Bone marrow (tissue), 2 donors: ENCODE measurements around the gene GNG7.
"Not testable (repeated sequence)": the region's sequence is repeated elsewhere in the genome, so short reads cannot be mapped to it uniquely, and the experiment has no call there.

Source experiments
- DNase-seq, 2 donors: peaks; one replicate each; lab custom pipeline; 2025; lab: John Stamatoyannopoulos, UW

The GNG7 gene

GRCh38 chr19:2534423-2535013 lies 168.0 kb downstream of the GNG7 start:
- DNase-seq: no peak

DNA sequence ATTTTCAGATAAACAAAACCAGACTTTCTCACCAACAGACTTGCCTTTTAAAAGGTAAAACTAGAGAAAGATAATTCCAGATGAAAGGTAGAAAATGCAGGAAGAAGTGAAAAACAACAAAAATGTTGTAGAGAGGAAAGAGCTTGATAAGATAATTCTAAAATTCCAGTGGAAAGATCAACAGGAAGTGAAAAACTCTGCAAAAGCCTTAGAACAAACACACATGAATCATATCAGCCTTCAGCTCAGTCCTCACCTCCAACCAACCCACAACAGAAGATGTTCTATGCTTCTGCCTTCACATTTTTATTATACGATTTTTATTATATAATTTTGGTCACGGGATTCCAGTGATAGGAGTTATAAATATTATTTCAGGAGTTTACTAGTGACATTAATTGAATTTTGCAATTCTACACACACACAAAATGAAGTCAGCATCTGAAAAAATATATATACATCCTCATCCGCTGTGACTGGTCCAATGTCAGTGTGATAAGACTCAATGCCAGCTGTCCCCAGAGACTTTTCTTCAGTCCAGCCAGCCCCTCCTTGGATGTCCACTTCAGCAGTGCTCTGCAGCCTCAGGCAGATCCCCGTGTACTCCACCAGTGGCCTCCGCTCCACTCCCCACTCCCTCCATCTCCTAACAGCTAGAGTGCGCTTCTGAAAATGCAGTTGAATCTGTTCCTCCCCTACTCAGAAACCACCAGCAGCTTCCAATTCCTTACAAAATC lies 168.6 kb downstream of the GNG7 start:
- no peak for DNase-seq

GRCh38 chr19:2533072-2533425 lies 169.4 kb downstream of the GNG7 start:
- no peak for DNase-seq

DNA sequence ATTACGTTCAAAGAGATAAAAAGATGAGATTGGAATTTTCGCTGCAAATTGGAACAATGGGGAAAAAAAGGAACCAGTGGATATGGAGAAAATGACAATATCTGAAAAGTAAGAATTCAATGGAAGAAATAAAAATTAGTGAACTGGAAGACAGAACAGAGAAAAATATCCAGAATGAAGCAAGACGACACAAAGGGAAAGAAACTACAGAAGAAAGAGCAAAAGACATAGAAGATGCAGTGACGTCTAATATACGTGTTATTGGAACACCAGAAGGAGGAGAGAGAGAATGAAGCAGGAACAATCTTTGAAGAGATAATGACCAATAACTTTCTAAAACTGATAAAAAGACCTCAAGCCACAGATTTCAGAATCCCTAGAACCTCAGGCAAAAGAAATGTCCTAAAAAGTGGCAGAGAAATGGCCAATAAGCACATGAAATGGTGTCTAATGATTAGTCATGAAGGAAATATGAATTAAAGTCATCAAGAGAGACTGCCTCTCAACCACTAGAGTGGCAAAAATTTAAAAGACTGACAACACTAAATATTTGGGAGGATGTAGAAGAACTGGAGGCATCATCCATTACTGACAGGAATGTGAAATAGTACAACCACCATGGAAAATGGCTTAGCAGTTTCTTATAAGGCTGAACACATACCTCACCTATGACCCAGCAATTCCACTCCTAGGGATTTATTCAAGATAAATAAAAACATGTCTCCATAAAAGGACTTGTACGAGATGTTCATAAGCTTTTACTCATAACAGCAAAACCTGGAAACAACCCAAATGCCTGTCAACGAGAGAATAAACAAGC lies 170.0 kb downstream of the GNG7 start:
- DNase-seq: no peak

- not testable (repeated sequence) for DNase-seq
Observed at GRCh38 chr19:2529942-2530341, 172.6 kb downstream of the GNG7 start.

- no peak for DNase-seq
Observed at GRCh38 chr19:2529473-2529918, 173.0 kb downstream of the GNG7 start.

DNA sequence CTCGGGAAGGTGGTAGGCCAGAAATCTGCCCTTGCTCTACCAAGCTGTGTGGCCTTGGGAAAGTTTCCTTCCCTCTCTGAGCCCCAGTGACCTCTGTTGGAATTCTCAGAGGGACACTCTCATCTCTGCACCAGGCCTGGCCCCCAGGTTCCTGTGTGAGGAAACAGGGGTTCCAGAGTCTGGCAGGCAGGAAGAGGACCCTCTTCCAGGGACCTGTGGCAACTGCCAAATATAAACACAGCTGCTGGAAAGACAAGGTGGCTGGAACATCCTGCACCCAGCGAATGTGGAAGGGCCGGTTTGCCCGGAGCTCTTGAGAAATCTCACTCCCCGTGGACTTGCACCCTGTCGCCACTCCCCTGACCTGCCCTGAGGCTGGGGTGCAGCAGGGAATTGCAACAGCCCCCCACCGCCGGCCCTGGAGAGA lies 173.8 kb downstream of the GNG7 start:
- DNase-seq: no peak

GRCh38 chr19:2527686-2528085 lies 174.8 kb downstream of the GNG7 start:
- DNase-seq: no peak

DNA sequence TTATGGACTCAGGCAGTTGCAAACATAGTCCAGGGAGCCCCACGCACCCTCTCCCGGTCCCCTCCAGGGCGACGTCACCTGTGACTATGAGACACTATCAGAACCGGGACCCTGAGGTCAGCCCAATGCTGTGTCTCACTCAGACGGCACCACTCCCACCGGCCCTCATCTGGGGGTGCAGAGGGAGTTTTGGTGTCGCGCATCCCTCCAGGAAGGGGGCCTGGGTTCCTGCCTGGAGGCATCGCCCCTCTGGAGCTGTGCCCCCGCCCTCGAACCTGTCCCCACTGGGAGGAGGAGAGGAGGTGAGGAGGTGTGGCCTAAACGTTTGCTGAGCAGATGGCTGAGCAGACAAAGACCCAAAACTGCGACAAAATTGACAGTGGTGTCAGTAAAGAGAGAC lies 175.3 kb downstream of the GNG7 start:
- DNase-seq: no peak

DNA sequence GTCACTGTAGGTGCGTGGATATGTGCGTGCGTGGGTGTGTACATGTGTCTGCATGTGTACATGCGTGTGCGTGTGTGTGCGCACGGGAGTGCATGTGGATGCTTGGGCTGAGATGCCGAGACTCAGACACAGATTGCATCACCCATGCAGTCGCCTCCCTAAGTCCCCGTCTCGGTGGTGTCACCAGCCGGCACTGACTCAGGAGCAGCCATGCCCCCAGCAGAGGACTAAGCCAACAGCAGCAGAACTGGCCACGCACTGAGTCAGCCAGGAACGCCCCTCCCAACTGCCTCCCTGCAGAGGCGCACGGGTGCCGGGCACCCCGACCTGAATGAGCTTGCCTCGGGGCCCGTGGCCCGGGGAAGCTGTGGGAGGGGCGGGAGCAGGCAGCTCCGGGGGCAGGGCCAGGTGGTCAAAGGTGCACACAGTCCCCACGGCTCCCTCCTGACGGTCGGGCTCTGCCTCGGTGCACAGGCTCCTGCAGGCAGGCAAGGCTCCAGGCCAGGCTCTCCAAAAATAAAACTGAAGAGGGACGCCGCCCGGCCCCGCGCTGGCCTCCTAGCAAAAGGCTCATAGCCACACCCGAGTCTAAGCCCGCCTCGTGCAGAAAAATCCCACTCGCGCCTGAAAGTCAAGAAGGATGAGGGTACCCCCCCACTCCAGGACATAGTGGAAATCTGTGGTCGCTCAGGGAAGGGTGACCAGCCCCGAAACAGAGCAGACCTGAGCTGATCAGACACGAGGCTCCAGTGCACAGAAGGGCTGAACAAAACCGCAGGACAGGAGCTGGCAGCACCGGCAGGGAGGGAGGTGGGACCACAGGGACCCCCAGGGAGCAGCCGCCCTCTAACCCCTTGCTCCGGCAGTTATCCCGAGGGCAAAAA lies 177.4 kb downstream of the GNG7 start:
- no peak for DNase-seq

- no peak for DNase-seq
Observed at GRCh38 chr19:2524361-2524839, 178.1 kb downstream of the GNG7 start.

GRCh38 chr19:2523630-2524311 lies 178.7 kb downstream of the GNG7 start:
- DNase-seq: no peak

DNA sequence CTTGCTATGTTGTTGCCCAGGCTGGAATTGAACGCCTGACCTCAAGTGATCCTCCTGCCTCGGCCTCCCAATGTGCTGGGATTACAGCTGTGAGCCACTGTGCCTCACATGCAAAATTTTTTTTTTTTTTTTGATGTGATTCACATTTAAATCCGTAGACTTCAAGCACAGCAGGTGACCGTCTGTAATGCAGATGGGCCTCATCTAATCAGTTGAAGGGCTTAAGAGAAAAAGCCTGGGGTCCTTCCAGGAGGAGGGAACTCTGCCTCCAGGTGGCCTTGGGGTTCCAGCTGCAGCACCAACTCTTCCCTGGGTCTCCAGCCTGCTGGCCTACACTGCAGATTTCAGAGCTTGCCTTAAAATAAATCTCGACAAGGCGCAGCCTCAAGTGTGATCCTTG lies 183.0 kb downstream of the GNG7 start:
- DNase-seq: no peak

DNA sequence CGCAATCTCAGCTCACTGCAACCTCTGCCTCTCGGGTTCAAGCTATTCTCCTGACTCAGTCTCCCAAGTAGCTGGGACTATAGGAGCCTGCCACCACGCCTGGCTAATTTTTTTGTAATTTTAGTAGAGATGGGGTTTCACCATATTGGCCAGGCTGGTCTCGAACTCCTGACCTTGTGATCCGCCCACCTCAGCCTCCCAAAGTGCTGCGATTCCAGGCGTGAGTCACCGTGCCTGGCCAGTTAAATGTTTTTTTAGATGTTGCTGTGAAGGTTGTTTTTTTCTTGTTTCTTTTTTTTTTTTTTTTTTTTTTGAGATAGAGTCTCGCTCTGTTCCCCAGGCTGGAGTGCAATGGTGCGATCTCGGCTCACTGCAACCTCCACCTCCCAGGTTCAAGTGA lies 183.6 kb downstream of the GNG7 start:
- DNase-seq: not testable (repeated sequence)

DNA sequence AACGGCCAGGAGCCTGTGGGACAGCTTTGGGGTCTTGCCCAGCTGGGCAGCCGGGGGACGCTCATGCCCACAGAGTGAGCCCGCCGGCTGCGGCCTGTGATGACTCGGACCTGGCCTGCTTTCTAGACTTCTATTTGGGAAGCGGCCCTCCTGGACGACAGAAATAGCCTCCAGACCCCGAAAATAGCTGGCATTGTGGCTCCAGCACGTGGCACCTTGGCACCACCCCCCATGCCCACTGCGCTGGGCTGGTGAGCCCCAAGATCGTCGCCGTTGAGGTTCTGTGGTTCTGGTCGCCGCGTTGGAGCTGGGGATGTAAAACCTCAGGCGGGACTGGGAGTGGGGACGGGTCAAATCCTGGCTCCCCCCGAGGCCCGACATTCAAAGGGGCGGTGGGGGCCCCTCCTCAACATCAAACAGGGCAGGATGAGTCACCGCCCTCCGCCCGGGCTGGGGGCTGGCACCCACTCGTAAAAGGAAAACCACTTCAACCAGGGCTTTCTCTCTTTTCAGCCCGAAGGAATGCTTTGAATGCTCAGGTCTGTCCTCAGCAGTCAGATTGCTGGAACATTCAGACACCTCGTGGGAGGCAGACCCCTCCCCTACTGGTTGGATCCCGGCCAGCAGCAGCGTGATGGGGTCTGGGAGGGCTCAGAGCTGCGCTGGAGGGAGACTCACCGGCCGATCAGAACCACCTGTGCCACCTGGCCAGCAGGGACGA lies 184.5 kb downstream of the GNG7 start:
- DNase-seq: no peak

DNA sequence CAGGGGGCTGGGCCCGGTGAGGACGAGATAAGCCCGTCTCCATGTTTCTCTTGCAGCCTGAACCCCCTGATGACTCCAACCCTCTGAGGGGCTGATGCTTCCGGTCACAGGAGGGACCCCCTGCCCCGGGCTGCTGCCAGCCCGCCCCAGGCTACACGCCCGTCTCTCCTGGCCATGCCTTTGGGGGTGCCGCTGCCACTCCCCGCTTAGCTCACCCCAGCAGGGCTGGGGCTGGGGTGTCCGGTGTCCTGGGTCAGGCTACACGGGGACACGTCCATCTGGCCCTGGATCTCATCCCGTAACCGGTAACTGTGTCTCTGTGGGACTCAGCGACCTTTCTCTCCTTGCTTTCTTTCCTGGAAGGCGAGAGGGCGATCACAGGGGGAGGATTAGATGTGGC lies 185.8 kb downstream of the GNG7 start:
- DNase-seq: no peak

- DNase-seq: no peak
Observed at GRCh38 chr19:2514981-2515518, 187.4 kb downstream of the GNG7 start.

DNA sequence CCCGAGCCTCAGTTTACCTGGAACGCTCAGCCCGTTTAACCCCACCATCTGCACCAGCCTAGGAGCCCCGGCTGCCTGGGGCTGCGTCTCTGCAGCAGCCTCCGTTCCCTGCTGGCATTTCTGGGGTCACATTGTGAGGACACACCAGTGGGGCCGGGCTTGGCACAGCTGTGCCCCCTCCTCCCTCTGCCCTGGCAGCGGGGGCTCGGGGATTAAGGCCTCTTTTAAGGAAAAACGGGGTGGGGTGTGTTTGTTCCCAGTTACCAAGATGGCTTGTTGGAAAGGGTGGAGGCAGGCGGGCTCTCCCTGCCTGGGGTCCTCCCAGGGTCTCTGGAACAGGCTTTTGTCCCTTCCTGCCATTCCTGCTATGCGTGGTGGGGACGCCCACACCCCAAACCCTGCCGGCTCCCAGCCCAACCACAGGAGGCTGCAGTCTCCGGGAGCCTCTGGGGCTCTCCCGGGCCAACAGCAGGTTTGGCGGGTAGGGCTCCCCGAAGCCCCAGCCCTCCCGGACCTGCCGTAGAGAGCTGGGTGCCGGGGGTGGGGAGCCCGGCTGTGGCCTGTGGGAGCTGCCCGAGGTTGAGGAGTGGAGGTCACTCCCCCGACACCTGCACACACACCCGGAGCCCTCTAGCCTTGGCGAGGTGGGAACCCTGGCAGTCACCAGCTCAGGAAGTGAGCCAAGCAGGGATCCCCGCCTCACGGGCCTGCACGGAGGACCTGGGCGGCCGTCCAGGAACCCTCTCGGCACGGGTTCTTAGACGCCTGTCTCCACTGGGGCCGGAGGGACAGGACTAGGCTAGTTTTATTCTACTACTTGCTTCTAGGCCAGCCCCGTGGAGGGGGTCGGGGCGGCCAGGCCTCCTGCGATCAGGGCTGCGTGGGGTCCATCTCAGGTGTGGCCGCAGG lies 189.7 kb downstream of the GNG7 start:
- DNase-seq: no peak

- no peak for DNase-seq
Observed at GRCh38 chr19:2511991-2512390, 190.5 kb downstream of the GNG7 start.
